Astrocyte (in vitro differentiated cells and primary cell): ENCODE data around the gene PDYN.

Source experiments
- EZH2 ChIP-seq: IDR thresholded peaks from 2 replicates; pipeline ENCODE4 v1.6.1; 2012; ENCODE audit warnings: mild to moderate bottlenecking, low read length, inconsistent platforms; ENCODE audit not compliant: insufficient read depth
- TF ChIP-seq, protein P1 (sequence below): IDR thresholded peaks from 2 replicates; pipeline ENCODE4 v1.5.1; 2011; ENCODE audit warnings: low read depth, mild to moderate bottlenecking, inconsistent platforms, low read length, moderate library complexity; ENCODE audit not compliant: insufficient read depth

DNA sequence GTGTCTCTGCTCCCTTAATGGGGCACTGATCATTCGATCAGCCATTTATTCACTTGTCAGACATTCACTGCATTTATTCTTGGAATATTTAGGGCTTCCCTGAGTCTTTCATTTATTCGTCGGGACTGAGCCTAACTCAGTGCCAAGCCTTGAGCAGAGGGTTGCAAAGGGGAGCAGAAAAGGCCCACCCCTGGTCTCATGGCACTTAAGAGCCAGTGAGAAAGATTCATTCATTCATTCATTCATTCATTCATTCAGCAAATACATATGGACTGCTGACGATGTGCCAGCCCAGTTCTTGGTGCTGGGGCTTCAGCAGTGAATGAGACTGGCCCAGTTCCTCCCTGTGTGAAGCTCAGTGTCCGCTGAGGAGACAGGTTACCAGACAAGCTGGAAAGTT is 62.0 kb downstream of the PDYN start:
- TF ChIP-seq, protein P1, sequence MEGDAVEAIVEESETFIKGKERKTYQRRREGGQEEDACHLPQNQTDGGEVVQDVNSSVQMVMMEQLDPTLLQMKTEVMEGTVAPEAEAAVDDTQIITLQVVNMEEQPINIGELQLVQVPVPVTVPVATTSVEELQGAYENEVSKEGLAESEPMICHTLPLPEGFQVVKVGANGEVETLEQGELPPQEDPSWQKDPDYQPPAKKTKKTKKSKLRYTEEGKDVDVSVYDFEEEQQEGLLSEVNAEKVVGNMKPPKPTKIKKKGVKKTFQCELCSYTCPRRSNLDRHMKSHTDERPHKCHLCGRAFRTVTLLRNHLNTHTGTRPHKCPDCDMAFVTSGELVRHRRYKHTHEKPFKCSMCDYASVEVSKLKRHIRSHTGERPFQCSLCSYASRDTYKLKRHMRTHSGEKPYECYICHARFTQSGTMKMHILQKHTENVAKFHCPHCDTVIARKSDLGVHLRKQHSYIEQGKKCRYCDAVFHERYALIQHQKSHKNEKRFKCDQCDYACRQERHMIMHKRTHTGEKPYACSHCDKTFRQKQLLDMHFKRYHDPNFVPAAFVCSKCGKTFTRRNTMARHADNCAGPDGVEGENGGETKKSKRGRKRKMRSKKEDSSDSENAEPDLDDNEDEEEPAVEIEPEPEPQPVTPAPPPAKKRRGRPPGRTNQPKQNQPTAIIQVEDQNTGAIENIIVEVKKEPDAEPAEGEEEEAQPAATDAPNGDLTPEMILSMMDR = no peak
- TF ChIP-seq EZH2 = no peak
